Heart right ventricle (tissue), 16 donors: ENCODE data around the gene ACSS1. TPM values are rescaled to one million over a fixed set of nuclear protein-coding genes. Genes with fewer than 3 reads are reported as not detected.
A peak's percentile ranks its signal among the peaks of the same experiment; 100 is the strongest.

ENCODE experiments used
- ATAC-seq, 8 donors: fragments of 200-7000 bp; cut with Tn5 transposase; one replicate each; pipeline ENCODE4 v1.9.1; 2020; ENCODE audit warnings: mild to moderate bottlenecking in 8 of 8, moderate library complexity in 8 of 8, moderate number of reproducible peaks in 1 of 8
- DNase-seq, 2 donors: peaks; one replicate each; pipeline ENCODE4 v3.0.0-alpha.2; 2020
- H3K27ac ChIP-seq, 10 donors: fragments of 200-600 bp; sonication (generic) in 2 of 10; one replicate each; pipeline versions ENCODE4 v1.5.0 to v1.8.0; 2020 to 2022; ENCODE audit warnings: mild to moderate bottlenecking in 3 of 10
- H3K27me3 ChIP-seq, 7 donors: fragments of 200-600 bp; one replicate each; pipeline ENCODE4 v1.8.0; 2021 to 2022; ENCODE audit warnings: mild to moderate bottlenecking in 2 of 7
- H3K36me3 ChIP-seq, 9 donors: fragments of 200-600 bp; sonication (generic) in 1 of 9; one replicate each; pipeline versions ENCODE4 v1.5.0 to v1.8.0; 2020 to 2022; ENCODE audit warnings: mild to moderate bottlenecking in 2 of 9
- H3K4me1 ChIP-seq, 9 donors: fragments of 200-600 bp; sonication (generic) in 1 of 9; one replicate each; pipeline versions ENCODE4 v1.5.0 to v1.8.0; 2020 to 2022; ENCODE audit warnings: mild to moderate bottlenecking in 4 of 9
- H3K4me3 ChIP-seq, 10 donors: fragments of 200-600 bp; sonication (generic) in 2 of 10; one replicate each; pipeline versions ENCODE4 v1.5.0 to v1.8.0; 2020 to 2022; ENCODE audit warnings: mild to moderate bottlenecking in 7 of 10, moderate library complexity in 2 of 10
- H3K9me3 ChIP-seq, 11 donors: fragments of 200-600 bp in 10 of 11; sonication (generic) in 2 of 11; one replicate each; pipeline versions ENCODE4 v1.5.0 to v1.8.0; 2013 to 2022; ENCODE audit warnings: mild to moderate bottlenecking in 2 of 11, control low read depth in 1 of 11, moderate library complexity in 1 of 11
- CTCF ChIP-seq, 9 donors: fragments of 200-600 bp; sonication (generic) in 2 of 9; IDR thresholded peaks; one replicate each; pipeline versions ENCODE4 v1.5.0 to v1.8.0; 2021 to 2022; ENCODE audit warnings: antibody characterized with exemption in 9 of 9, mild to moderate bottlenecking in 5 of 9, moderate library complexity in 1 of 9
- whole genome bisulfite sequencing, 2 donors: extraction: QIAGEN DNeasy Blood & Tissue Kit; methylation state at CpG; one replicate each; pipeline ENCODE4 v1.1.7; 2013; ENCODE audit warnings: inconsistent platforms in 1 of 2; 5-methylcytosine and 5-hydroxymethylcytosine counted together
- intact Hi-C, 10 donors: fragments of 100-400 bp; cut with DNase I; formaldehyde crosslinking; loops; one replicate each; pipeline versions ENCODE4 v1.11.1 to v1.14.2; 2022
- polyA plus RNA-seq, 2 donors: library from polyadenylated mRNA; stranded (reverse); fragments of 200-250 nt; gene quantifications; one replicate each; pipeline ENCODE4 v1.2.3, GENCODE V29; 2013
- total RNA-seq, 10 donors: library from RNA; stranded (reverse); fragmentation: NEBNext Ultra II Directional in 3 of 10; extraction: Animal tissue kit (Norgen Biotek cat#: 25700) in 3 of 10; gene quantifications; one replicate each; pipeline versions ENCODE4 v1.2.1 to v1.2.4, GENCODE V29; 2021 to 2023
- donor health status: Arrhythmogenic right ventricular cardiomyopathy.
- donor health status: ischemic (EF 13 %, LVEDD 7.1; RV severe dilation, severe dysfunction).
- donor health status: healthy with polysubstance abuse.
- donor health status: DM: no; HTN: yes; CAD: no.
- donor health status: DM: no; HTN: no; CAD: no.
- donor health status: ischemic (EF 25% LVEDD 6.9; RV normal size, moderate dysfunction).
- donor health status: ischemic (EF 25% LVEDD 5.7; RV mildly dilated, moderate dysfunction).
- donor health status: healthy.
- donor health status: DM: yes; HTN: yes; CAD: no.
- donor health status: Ischemic cardiomyopathy.
- donor health status: ischemic (EF 35%, LVEDD 5.7; RV mildly dilated, moderate dysfunction).
- donor health status: nonischemic (EF 11% LVEDD 7.7; RV severe dilation, severe dysfunction).
- donor health status: DM: yes; HTN: yes; CAD: no.
- donor health status: PGD.
- donor health status: ischemic (EF 29% LVEDD 5.4; RV normal size, mild dysfunction).
- donor health status: nonischemic (EF 23%, LVEDD 6.1; RV moderate dilation, normal function).

ACSS1 gene
- total and polyA plus RNA-seq, 12 donors = 29.7 to 114 (median 84.9) TPM

GRCh38 chr20:25083773-25084625, 26.1 kb upstream of the ACSS1 start:
- Histone ChIP-seq H3K27ac (no peak overlapping the region), H3K4me1 (peaks cover 0 to 34% (median 23%) of the 10 kb centered on the region in 9 donors), H3K4me3 (peak overlapping the region in 2 of 10 donors; percentile 5 to 18), H3K9me3 (no peaks in the 10 kb centered on the region), H3K36me3 (no peaks in the 10 kb centered on the region), H3K27me3 (peaks cover 37 to 99% (median 90%) of the 10 kb centered on the region in 7 donors)
- ATAC-seq (peak in 4 of 8 donors; percentile 28 to 58 (median 48)), DNase-seq (no peak)
- peak in 5 of 9 donors; percentile 13 to 53 (median 48) for TF ChIP-seq CTCF (IDR thresholded peaks at IDR 0.05)
- WGBS, 2 donors = 5% methylated on average over 52 to 54 of the region's 54 CpGs
- intact Hi-C loops = loop anchor here in 6 of 10 donors (2.0 to 10.0 kb wide), 4 partner anchors 91 to 313 kb away; no protein-coding TSS in a partner anchor

GRCh38 chr20:25083141-25083772, 25.3 kb upstream of the ACSS1 start:
- Histone ChIP-seq H3K27me3 (peaks cover 37 to 100% (median 96%) of the 10 kb centered on the region in 7 donors), H3K4me3 (peak overlapping the region in 3 of 10 donors; percentile 3 to 13 (median 5)), H3K36me3 (no peaks in the 10 kb centered on the region), H3K4me1 (peaks cover 0 to 36% (median 23%) of the 10 kb centered on the region in 9 donors), H3K9me3 (no peaks in the 10 kb centered on the region), H3K27ac (no peak overlapping the region)
- WGBS, 2 donors = 3 to 4% methylated on average over 44 of the region's 44 CpGs
- no peak for ATAC-seq
- DNase-seq = no peak
- intact Hi-C loops = loop anchor here in 6 of 10 donors (2.0 to 10.0 kb wide), 4 partner anchors 92 to 314 kb away; no protein-coding TSS in a partner anchor
- no peak for TF ChIP-seq CTCF (IDR thresholded peaks at IDR 0.05)

- intact Hi-C loops = loop anchor here in 6 of 10 donors (2.0 to 10.0 kb wide), 4 partner anchors 92 to 315 kb away; no protein-coding TSS in a partner anchor
- WGBS, 2 donors = 19 to 26% methylated on average over 9 of the region's 9 CpGs
- DNase-seq (no peak), ATAC-seq (peak in 1 of 8 donors; percentile 50)
- no peak overlapping the region for H3K27ac ChIP-seq
- no peaks in the 10 kb centered on the region for H3K9me3 ChIP-seq
- peak in 2 of 9 donors; percentile 4 to 15 for TF ChIP-seq CTCF (IDR thresholded peaks at IDR 0.05)
- H3K27me3 ChIP-seq = peaks cover 37 to 100% (median 97%) of the 10 kb centered on the region in 7 donors
- no peaks in the 10 kb centered on the region for H3K36me3 ChIP-seq
- H3K4me1 ChIP-seq = peaks cover 0 to 43% (median 29%) of the 10 kb centered on the region in 9 donors
- no peak overlapping the region for H3K4me3 ChIP-seq
Observed at GRCh38 chr20:25082498-25082873, 24.5 kb upstream of the ACSS1 start.
